HepG2 (cell line): ENCODE measurements around the gene SPON2. TPM values are rescaled to one million over a fixed set of nuclear protein-coding genes. Genes with fewer than 3 reads are reported as not detected.
A peak's percentile ranks its signal among the peaks of the same experiment; 100 is the strongest.

ENCODE experiments used
- ATF5 ChIP-seq: sonication (generic); formaldehyde crosslinking; IDR thresholded peaks from 2 replicates; pipeline ENCODE4 v1.4.0; 2020; ENCODE audit warnings: mild to moderate bottlenecking, low read depth, missing genetic modification reagents
- HES4 ChIP-seq: sonication (generic); formaldehyde crosslinking; IDR thresholded peaks from 2 replicates; pipeline ENCODE4 v1.9.0; 2021; ENCODE audit warnings: mild to moderate bottlenecking, missing genetic modification reagents, borderline replicate concordance
- MXD3 ChIP-seq: IDR thresholded peaks from 2 replicates; pipeline ENCODE4 v1.6.1; 2016; ENCODE audit warnings: mild to moderate bottlenecking, missing biosample characterization, missing genetic modification reagents
- NCOA2 ChIP-seq: sonication (generic); formaldehyde crosslinking; IDR thresholded peaks from 2 replicates; pipeline ENCODE4 v1.8.0; 2022; ENCODE audit warnings: inconsistent platforms
- NFKB2 ChIP-seq: sonication (generic); formaldehyde crosslinking; IDR thresholded peaks from 2 replicates; pipeline ENCODE4 v1.4.0; 2020; ENCODE audit warnings: missing genetic modification reagents, borderline replicate concordance
- PPARG ChIP-seq: conservative IDR thresholded peaks from 2 replicates; pipeline ENCODE4 v1.6.1; 2016; ENCODE audit warnings: missing biosample characterization, missing genetic modification reagents
- REST ChIP-seq, 2 experiments: IDR thresholded peaks; 2 replicates each; pipeline ENCODE4 v1.6.1; 2011 to 2012; ENCODE audit warnings: low read length in 2 of 2, borderline replicate concordance in 1 of 2, low read depth in 1 of 2, mild to moderate bottlenecking in 1 of 2, moderate library complexity in 1 of 2
- SPEN ChIP-seq: sonication (generic); formaldehyde crosslinking; IDR thresholded peaks from 2 replicates; pipeline ENCODE4 v1.5.1; 2020; ENCODE audit warnings: low read depth, mild to moderate bottlenecking, missing genetic modification reagents
- SRF ChIP-seq: IDR thresholded peaks from 2 replicates; pipeline ENCODE4 v1.6.1; 2011; ENCODE audit warnings: mild to moderate bottlenecking, low read depth, low read length, moderate library complexity
- ZBED4 ChIP-seq: sonication (generic); formaldehyde crosslinking; IDR thresholded peaks from 2 replicates; pipeline ENCODE4 v1.4.0; 2020; ENCODE audit warnings: missing genetic modification reagents, borderline replicate concordance
- ZBTB1 ChIP-seq: sonication (generic); formaldehyde crosslinking; IDR thresholded peaks from 2 replicates; pipeline ENCODE4 v1.4.0; 2020; ENCODE audit warnings: missing genetic modification reagents, borderline replicate concordance
- ZBTB49 ChIP-seq: sonication (generic); formaldehyde crosslinking; IDR thresholded peaks from 2 replicates; pipeline ENCODE4 v1.4.0; 2020; ENCODE audit warnings: missing genetic modification reagents, borderline replicate concordance
- ZFP1 ChIP-seq: IDR thresholded peaks from 2 replicates; pipeline ENCODE4 v1.6.1; 2016
- ZNF256 ChIP-seq: sonication (generic); formaldehyde crosslinking; conservative IDR thresholded peaks from 2 replicates; pipeline ENCODE4 v1.4.0; 2020; ENCODE audit warnings: missing genetic modification reagents
- ZNF367 ChIP-seq: sonication (generic); formaldehyde crosslinking; IDR thresholded peaks from 2 replicates; pipeline ENCODE4 v1.4.0; 2020; ENCODE audit warnings: missing genetic modification reagents, borderline replicate concordance
- ZNF737 ChIP-seq: sonication (generic); formaldehyde crosslinking; IDR thresholded peaks from 2 replicates; pipeline ENCODE4 v1.5.0; 2020; ENCODE audit warnings: missing genetic modification reagents, mild to moderate bottlenecking, borderline replicate concordance
- ZNF746 ChIP-seq: sonication (generic); formaldehyde crosslinking; IDR thresholded peaks from 2 replicates; pipeline ENCODE4 v1.8.0; 2022; ENCODE audit warnings: mild to moderate bottlenecking, missing genetic modification reagents
- ZSCAN30 ChIP-seq: sonication (generic); formaldehyde crosslinking; IDR thresholded peaks from 2 replicates; pipeline ENCODE4 v1.5.0; 2020; ENCODE audit warnings: mild to moderate bottlenecking, missing genetic modification reagents
- polyA plus RNA-seq, 8 experiments: library from polyadenylated mRNA; depleted of rRNA in 3 of 8; stranded (reverse) in 7 of 8; unstranded in 1 of 8; fragments of >200 nt; fragmentation: Illumina TruSeq in 4 of 8; extraction: Trizol in 4 of 8; gene quantifications; 2 replicates each; pipeline versions ENCODE4 v1.2.1 to v1.2.3, GENCODE V29; 2011 to 2016; ENCODE audit warnings: low read depth in 4 of 8, missing spikeins in 1 of 8, mixed read lengths in 1 of 8; ENCODE audit not compliant: insufficient read depth in 1 of 8
- total RNA-seq, 5 experiments: library from RNA; depleted of rRNA; stranded (reverse); fragments of >200 nt; fragmentation: Illumina TruSeq; extraction: Trizol; gene quantifications; 2 replicates each; pipeline ENCODE4 v1.2.3, GENCODE V29; 2016; ENCODE audit warnings: low read depth in 1 of 5

Gene SPON2
- total and polyA plus RNA-seq, 2 of the 13 experiments (the other 11 are each of a cell fraction or from before 2014, with no cell fraction given): 17.4 to 55.2 TPM

- TF ChIP-seq REST (IDR thresholded peaks at IDR 0.05; ENCODE audit: borderline replicate concordance in 1 of 2, low read depth in 1 of 2, low read length in 2 of 2) (no peak), ZBTB49 (CRISPR knock-in tag) (0 out of 2 replicates have a peak, but pooled peaks have one; percentile 31), NFKB2 (CRISPR knock-in tag) (peak; percentile 64), SRF (no peak), MXD3 (CRISPR knock-in tag) (peak; percentile 90), ZNF256 (no peak), NCOA2 (CRISPR knock-in tag) (peak; percentile 79), ZNF746 (CRISPR knock-in tag) (peak; percentile 78), ZFP1 (peak; percentile 65; the same call in 1 of the 2 replicates), ZNF737 (CRISPR knock-in tag) (no peak), HES4 (CRISPR knock-in tag) (no peak; the same call in 1 of the 2 replicates), ZNF367 (no peak), SPEN (CRISPR knock-in tag) (peak; percentile 90), ATF5 (CRISPR knock-in tag) (0 out of 2 replicates have a peak, but pooled peaks have one; percentile 71), ZBED4 (peak; percentile 71), ZBTB1 (CRISPR knock-in tag) (0 out of 2 replicates have a peak, but pooled peaks have one; percentile 68), ZSCAN30 (no peak), PPARG (CRISPR knock-in tag) (peak; percentile 67; the same call in 1 of the 2 replicates)
Observed at GRCh38 chr4:1204828-1205585, 32.6 kb upstream of the SPON2 start (continued).
